IPS-18c (cell line): Measurements from ENCODE around the gene SHISA9.
"Not testable (repeated sequence)": the region's sequence is repeated elsewhere in the genome, so short reads cannot be mapped to it uniquely, and the experiment has no call there.

Experiments
- H3K4me3 ChIP-seq: 2 replicates; pipeline ENCODE4 v1.7.0; 2013; ENCODE audit warnings: low read depth, mild to moderate bottlenecking, low read length, moderate library complexity; ENCODE audit not compliant: insufficient read depth
- H3K9me3 ChIP-seq: one replicate; pipeline ENCODE4 v1.6.1; 2013; ENCODE audit warnings: mild to moderate bottlenecking, low read length, moderate library complexity; ENCODE audit not compliant: control insufficient read depth, insufficient read depth

Gene SHISA9

GRCh38 chr16:12901597-12902461, at the start of gene SHISA9:
TSS of gene SHISA9 (plus strand) at chr16:12901598.
- peak within 1 kb of the TSS; percentile 73 for H3K4me3 ChIP-seq
- no peaks in the 10 kb centered on the region for H3K9me3 ChIP-seq

- Histone ChIP-seq H3K4me3 (no peak overlapping the region), H3K9me3 (no peaks in the 10 kb centered on the region)
Observed at GRCh38 chr16:12853972-12854371, 47.4 kb upstream of the SHISA9 start.

GRCh38 chr16:12857435-12857834, 44.0 kb upstream of the SHISA9 start:
- not testable (repeated sequence) for H3K9me3 ChIP-seq, H3K4me3 ChIP-seq

GRCh38 chr16:12862327-12862726, 39.1 kb upstream of the SHISA9 start:
- no peak overlapping the region for H3K4me3 ChIP-seq
- no peaks in the 10 kb centered on the region for H3K9me3 ChIP-seq

GRCh38 chr16:12862941-12863340, 38.5 kb upstream of the SHISA9 start:
- Histone ChIP-seq H3K9me3 (no peaks in the 10 kb centered on the region), H3K4me3 (no peak overlapping the region)

GRCh38 chr16:12866981-12867551, 34.3 kb upstream of the SHISA9 start:
- no peaks in the 10 kb centered on the region for H3K9me3 ChIP-seq
- H3K4me3 ChIP-seq, result no peak overlapping the region

- H3K9me3 ChIP-seq, result no peaks in the 10 kb centered on the region
- no peak overlapping the region for H3K4me3 ChIP-seq
Observed at GRCh38 chr16:12868169-12868568, 33.2 kb upstream of the SHISA9 start.

- no peak overlapping the region for H3K4me3 ChIP-seq
- H3K9me3 ChIP-seq, result no peaks in the 10 kb centered on the region
Observed at GRCh38 chr16:12868788-12869187, 32.6 kb upstream of the SHISA9 start.

GRCh38 chr16:12869698-12870427, 31.5 kb upstream of the SHISA9 start:
- no peak overlapping the region for H3K4me3 ChIP-seq
- no peaks in the 10 kb centered on the region for H3K9me3 ChIP-seq

- H3K4me3 ChIP-seq, result no peak overlapping the region
- H3K9me3 ChIP-seq, result no peaks in the 10 kb centered on the region
Observed at GRCh38 chr16:12871784-12872183, 29.6 kb upstream of the SHISA9 start.

- Histone ChIP-seq H3K9me3 (no peaks in the 10 kb centered on the region), H3K4me3 (no peak overlapping the region)
Observed at GRCh38 chr16:12874186-12874585, 27.2 kb upstream of the SHISA9 start.

- Histone ChIP-seq H3K4me3 (no peak overlapping the region), H3K9me3 (no peaks in the 10 kb centered on the region)
Observed at GRCh38 chr16:12876778-12877177, 24.6 kb upstream of the SHISA9 start.

- no peak overlapping the region for H3K4me3 ChIP-seq
- no peaks in the 10 kb centered on the region for H3K9me3 ChIP-seq
Observed at GRCh38 chr16:12878973-12879372, 22.4 kb upstream of the SHISA9 start.

- H3K9me3 ChIP-seq, result no peaks in the 10 kb centered on the region
Observed at GRCh38 chr16:12879812-12880211, 21.6 kb upstream of the SHISA9 start.

GRCh38 chr16:12881182-12881581, 20.2 kb upstream of the SHISA9 start:
- Histone ChIP-seq H3K9me3 (no peaks in the 10 kb centered on the region), H3K4me3 (no peak overlapping the region)

More at GRCh38 chr16:12879812-12880211, 21.6 kb upstream of the SHISA9 start:
- no peak overlapping the region for H3K4me3 ChIP-seq

- H3K9me3 ChIP-seq, result no peaks in the 10 kb centered on the region
- H3K4me3 ChIP-seq, result no peak overlapping the region
Observed at GRCh38 chr16:12881740-12882139, 19.7 kb upstream of the SHISA9 start.

- Histone ChIP-seq H3K9me3 (no peaks in the 10 kb centered on the region), H3K4me3 (no peak overlapping the region)
Observed at GRCh38 chr16:12885742-12886141, 15.7 kb upstream of the SHISA9 start.

GRCh38 chr16:12891836-12892235, 9.6 kb upstream of the SHISA9 start:
- H3K9me3 ChIP-seq, result no peaks in the 10 kb centered on the region
- no peak overlapping the region for H3K4me3 ChIP-seq
